ENCODE data around the gene PLXNA3. TPM values are rescaled to one million over a fixed set of nuclear protein-coding genes. Genes with fewer than 3 reads are reported as not detected.
A peak's percentile ranks its signal among the peaks of the same experiment; 100 is the strongest.

The PLXNA3 gene
- total RNA-seq, 1 donor from 2014 or later: 108 TPM

DNA sequence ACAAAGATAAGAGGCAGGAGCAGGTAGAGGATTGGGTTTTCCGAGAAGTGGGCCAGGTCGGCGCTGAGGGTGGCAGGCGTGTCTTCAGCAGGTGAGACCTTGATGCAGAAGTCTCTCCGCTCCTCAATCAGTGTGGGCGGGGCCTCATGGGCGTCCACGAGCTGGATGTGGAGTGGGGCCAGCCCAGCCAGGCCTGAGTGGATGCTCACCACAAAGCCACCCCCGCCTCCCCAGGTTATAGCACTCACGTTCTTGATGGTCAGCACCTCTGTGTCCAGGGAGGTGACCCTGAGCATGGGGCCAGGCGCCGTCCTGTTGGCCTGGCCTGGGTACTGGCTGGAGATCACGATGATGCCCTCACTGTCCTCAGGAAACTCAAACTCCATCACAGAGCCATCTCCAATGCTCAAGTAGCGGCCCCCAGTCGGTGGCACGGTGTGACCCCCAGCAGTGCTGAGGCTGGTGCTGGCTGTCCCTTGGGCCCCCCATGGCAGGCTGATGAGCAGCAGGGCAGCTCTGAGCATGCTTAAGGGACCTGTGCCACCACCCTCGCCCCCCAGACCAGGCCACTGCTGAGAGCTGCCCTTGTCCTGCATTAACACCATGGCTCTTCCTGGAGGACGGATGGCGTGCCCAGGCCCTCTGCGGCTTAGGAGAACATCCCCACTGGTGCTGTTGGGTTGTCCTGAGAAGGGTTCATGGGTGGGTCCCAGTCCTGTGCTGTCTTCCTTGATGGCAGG lies 30.4 kb downstream of the PLXNA3 start:
- DNase-seq (ENCODE audit: extremely low spot score, unreplicated experiment): no peak
- H3K4me1 Mint-ChIP-seq (ENCODE audit: unreplicated experiment): peaks cover 17% of the 10 kb centered on the region
- TF ChIP-seq, protein P1, sequence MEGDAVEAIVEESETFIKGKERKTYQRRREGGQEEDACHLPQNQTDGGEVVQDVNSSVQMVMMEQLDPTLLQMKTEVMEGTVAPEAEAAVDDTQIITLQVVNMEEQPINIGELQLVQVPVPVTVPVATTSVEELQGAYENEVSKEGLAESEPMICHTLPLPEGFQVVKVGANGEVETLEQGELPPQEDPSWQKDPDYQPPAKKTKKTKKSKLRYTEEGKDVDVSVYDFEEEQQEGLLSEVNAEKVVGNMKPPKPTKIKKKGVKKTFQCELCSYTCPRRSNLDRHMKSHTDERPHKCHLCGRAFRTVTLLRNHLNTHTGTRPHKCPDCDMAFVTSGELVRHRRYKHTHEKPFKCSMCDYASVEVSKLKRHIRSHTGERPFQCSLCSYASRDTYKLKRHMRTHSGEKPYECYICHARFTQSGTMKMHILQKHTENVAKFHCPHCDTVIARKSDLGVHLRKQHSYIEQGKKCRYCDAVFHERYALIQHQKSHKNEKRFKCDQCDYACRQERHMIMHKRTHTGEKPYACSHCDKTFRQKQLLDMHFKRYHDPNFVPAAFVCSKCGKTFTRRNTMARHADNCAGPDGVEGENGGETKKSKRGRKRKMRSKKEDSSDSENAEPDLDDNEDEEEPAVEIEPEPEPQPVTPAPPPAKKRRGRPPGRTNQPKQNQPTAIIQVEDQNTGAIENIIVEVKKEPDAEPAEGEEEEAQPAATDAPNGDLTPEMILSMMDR (IDR thresholded peaks at IDR 0.05): no peak
- no peak overlapping the region for H3K27ac Mint-ChIP-seq (ENCODE audit: unreplicated experiment)
- H3K27me3 Mint-ChIP-seq (ENCODE audit: unreplicated experiment): no peaks in the 10 kb centered on the region
- no peaks in the 10 kb centered on the region for H3K36me3 Mint-ChIP-seq (ENCODE audit: unreplicated experiment)
- no peak overlapping the region for H3K4me3 Mint-ChIP-seq (ENCODE audit: unreplicated experiment)
- H3K9me3 Mint-ChIP-seq (ENCODE audit: unreplicated experiment): no peaks in the 10 kb centered on the region

DNA sequence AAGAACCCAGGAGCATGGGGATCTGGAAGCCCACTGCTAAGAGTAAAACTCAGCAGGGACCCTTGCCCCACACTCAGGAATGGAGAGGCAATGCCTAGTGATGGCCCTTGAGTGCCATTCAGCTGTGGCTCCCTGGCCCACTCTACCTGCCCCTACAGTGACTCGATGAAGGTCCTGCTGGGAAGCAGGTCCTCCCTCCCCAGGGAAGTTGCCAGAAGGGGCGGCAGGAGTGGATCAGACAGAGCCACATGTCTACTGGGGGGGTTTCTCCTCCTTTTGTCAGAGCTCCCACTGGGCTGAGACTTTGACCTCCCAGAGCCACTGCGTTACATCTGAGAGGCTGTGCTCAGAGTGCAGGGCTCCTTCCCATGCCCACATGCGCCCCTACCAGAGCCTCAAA lies 31.1 kb downstream of the PLXNA3 start:
- H3K9me3 Mint-ChIP-seq (ENCODE audit: unreplicated experiment): no peaks in the 10 kb centered on the region
- H3K4me3 Mint-ChIP-seq (ENCODE audit: unreplicated experiment): peak overlapping the region; percentile 78
- no peak for DNase-seq (ENCODE audit: extremely low spot score, unreplicated experiment)
- no peaks in the 10 kb centered on the region for H3K36me3 Mint-ChIP-seq (ENCODE audit: unreplicated experiment)
- no peaks in the 10 kb centered on the region for H3K27me3 Mint-ChIP-seq (ENCODE audit: unreplicated experiment)
- TF ChIP-seq, protein P1 (IDR thresholded peaks at IDR 0.05): no peak
- H3K27ac Mint-ChIP-seq (ENCODE audit: unreplicated experiment): no peak overlapping the region
- H3K4me1 Mint-ChIP-seq (ENCODE audit: unreplicated experiment): peaks cover 17% of the 10 kb centered on the region

DNA sequence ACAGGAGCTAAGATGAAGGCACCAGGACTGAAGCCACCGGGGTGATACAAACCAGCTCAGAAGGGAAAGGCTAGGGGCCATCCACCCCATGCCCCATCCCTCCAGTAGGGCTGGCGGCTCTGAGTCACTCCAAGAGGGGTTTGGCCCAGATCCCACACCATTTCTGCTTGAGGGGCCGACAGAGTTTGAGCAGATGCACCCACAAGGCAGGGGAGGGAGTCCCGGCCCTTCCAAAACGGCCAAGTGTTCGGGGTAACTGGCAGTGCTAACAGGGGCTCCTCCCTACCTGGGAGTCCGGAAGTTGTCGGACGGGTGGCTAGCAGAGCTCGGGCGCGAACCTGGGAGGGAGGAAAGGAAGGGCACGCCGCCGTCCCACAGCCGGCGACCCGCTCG lies 31.9 kb downstream of the PLXNA3 start:
- no peak for DNase-seq (ENCODE audit: extremely low spot score, unreplicated experiment)
- H3K27ac Mint-ChIP-seq (ENCODE audit: unreplicated experiment): peak overlapping the region; percentile 63
- TF ChIP-seq, protein P1 (IDR thresholded peaks at IDR 0.05): no peak
- no peaks in the 10 kb centered on the region for H3K36me3 Mint-ChIP-seq (ENCODE audit: unreplicated experiment)
- H3K4me1 Mint-ChIP-seq (ENCODE audit: unreplicated experiment): peaks cover 17% of the 10 kb centered on the region
- no peaks in the 10 kb centered on the region for H3K9me3 Mint-ChIP-seq (ENCODE audit: unreplicated experiment)
- H3K4me3 Mint-ChIP-seq (ENCODE audit: unreplicated experiment): peak overlapping the region; percentile 78
- H3K27me3 Mint-ChIP-seq (ENCODE audit: unreplicated experiment): no peaks in the 10 kb centered on the region

DNA sequence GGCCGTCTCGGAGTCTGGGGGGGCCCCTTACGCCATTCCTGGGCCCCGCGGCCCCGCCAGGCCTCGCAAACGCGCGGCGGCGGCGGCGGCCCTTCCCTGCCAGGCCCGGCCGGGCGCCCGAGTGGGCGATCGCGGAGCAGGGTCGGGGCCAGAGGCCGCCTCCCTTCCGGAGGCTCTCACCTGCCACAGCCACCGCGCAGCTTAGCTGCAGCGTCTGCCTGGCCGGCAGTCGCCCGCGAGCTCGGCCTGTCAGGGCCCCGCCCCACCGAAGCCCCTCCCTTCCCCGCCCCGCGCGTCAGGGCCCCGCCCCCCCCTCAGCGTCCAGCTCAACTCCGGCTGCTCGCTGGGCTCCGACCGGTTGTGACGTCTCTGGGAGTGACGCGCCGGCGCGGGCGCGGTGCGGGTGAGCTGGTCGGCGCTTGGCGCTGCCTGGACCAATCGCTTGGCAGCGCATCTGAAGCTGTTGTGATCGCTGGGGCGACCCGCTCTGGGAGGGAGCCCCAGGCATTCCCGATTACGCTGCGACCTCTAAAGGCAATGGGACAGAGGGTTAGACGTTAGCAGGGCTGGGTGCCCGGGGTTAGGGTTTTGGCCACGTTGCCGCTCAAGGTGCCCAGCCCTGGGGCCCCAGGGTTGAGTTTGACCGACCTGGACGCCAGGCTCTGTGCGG lies 32.5 kb downstream of the PLXNA3 start, which contains the start of gene SLC10A3:
TSS of gene SLC10A3 (minus strand) at position 216 of the 670 bp plus-strand sequence. CDS start 1,689 bp downstream, outside the sequence.
- Mint-ChIP-seq H3K9me3 (ENCODE audit: unreplicated experiment) (no peaks in the 10 kb centered on the region), H3K36me3 (ENCODE audit: unreplicated experiment) (no peaks in the 10 kb centered on the region), H3K27me3 (ENCODE audit: unreplicated experiment) (no peaks in the 10 kb centered on the region), H3K4me3 (ENCODE audit: unreplicated experiment) (peak within 1 kb of the TSS; percentile 86), H3K27ac (ENCODE audit: unreplicated experiment) (peak within 1 kb of the TSS; percentile 93), H3K4me1 (ENCODE audit: unreplicated experiment) (peaks cover 17% of the 10 kb centered on the region)
- peak; percentile 97 for DNase-seq (ENCODE audit: extremely low spot score, unreplicated experiment)
- TF ChIP-seq, protein P1 (IDR thresholded peaks at IDR 0.05): no peak

DNA sequence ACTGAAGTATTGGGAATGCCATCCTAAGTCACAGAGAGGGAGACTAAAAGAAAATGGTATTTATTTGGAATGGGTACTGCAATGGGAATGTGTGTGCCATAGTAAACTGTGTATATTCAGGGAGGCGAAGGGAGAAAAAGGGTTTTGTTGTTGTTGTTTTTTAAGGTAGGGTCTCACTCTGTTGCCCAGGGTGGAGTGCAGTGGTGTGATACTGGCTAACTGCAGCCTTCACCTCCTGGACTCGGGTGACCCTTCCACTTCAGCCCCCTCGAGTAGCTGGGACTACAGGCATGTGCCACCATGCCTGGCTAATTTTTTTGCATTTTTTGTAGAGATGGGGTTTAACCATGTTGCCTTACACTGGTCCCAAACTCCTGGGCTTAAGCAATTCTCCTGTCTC lies 36.6 kb downstream of the PLXNA3 start:
- Mint-ChIP-seq H3K4me3 (ENCODE audit: unreplicated experiment) (no peak overlapping the region), H3K27ac (ENCODE audit: unreplicated experiment) (no peak overlapping the region), H3K9me3 (ENCODE audit: unreplicated experiment) (no peaks in the 10 kb centered on the region), H3K27me3 (ENCODE audit: unreplicated experiment) (no peaks in the 10 kb centered on the region), H3K36me3 (ENCODE audit: unreplicated experiment) (no peaks in the 10 kb centered on the region), H3K4me1 (ENCODE audit: unreplicated experiment) (peaks cover 9% of the 10 kb centered on the region)
- TF ChIP-seq, protein P1 (IDR thresholded peaks at IDR 0.05): no peak
- no peak for DNase-seq (ENCODE audit: extremely low spot score, unreplicated experiment)

Data from osteocyte (in vitro differentiated cells).